Esophagus (tissue), 2 donors: ENCODE measurements around the gene ARMC5. TPM values are rescaled to one million over a fixed set of nuclear protein-coding genes. Genes with fewer than 3 reads are reported as not detected.

Source experiments
- H3K27ac ChIP-seq, 2 donors: one replicate each; pipeline ENCODE4 v1.5.1; 2013; ENCODE audit warnings: low read depth in 2 of 2, mild to moderate bottlenecking in 2 of 2, inconsistent platforms in 1 of 2, low read length in 1 of 2, moderate library complexity in 1 of 2
- H3K27me3 ChIP-seq, 2 donors: one replicate each; pipeline ENCODE4 v1.6.1; 2013; ENCODE audit warnings: low read length in 2 of 2, control low read depth in 1 of 2, mild to moderate bottlenecking in 1 of 2; ENCODE audit not compliant: insufficient read depth in 2 of 2, control insufficient read depth in 1 of 2
- H3K36me3 ChIP-seq, 2 donors: one replicate each; pipeline ENCODE4 v1.6.1; 2013; ENCODE audit warnings: low read length in 1 of 2; ENCODE audit not compliant: control insufficient read depth in 2 of 2, insufficient read depth in 2 of 2
- H3K4me1 ChIP-seq, 2 donors: one replicate each; pipeline ENCODE4 v1.6.1; 2013; ENCODE audit warnings: low read length in 1 of 2; ENCODE audit not compliant: control insufficient read depth in 2 of 2, insufficient read depth in 2 of 2
- H3K4me3 ChIP-seq, 2 donors: one replicate each; pipeline ENCODE4 v1.5.1; 2013; ENCODE audit warnings: low read length in 2 of 2, mild to moderate bottlenecking in 2 of 2, low read depth in 1 of 2, moderate library complexity in 1 of 2
- H3K9me3 ChIP-seq, 2 donors: one replicate each; pipeline ENCODE4 v1.6.1; 2013; ENCODE audit warnings: mild to moderate bottlenecking in 2 of 2, low read depth in 1 of 2, low read length in 1 of 2, moderate library complexity in 1 of 2; ENCODE audit not compliant: control insufficient read depth in 2 of 2, insufficient read depth in 1 of 2
- WGBS, 2 donors: extraction: QIAGEN DNeasy Blood & Tissue Kit; methylation state at CpG; one replicate each; pipeline ENCODE4 v1.1.7; 2013; 5-methylcytosine and 5-hydroxymethylcytosine counted together
- polyA plus RNA-seq, 2 donors: library from polyadenylated mRNA; stranded (reverse); fragments of 200-250 nt; gene quantifications; one replicate each; pipeline ENCODE4 v1.2.3, GENCODE V29; 2013
- donor health status: healthy with polysubstance abuse.
- donor health status: Bipolar disorder and iron deficiency.

The ARMC5 gene
- polyA plus RNA-seq, 2 donors: 10.3 to 15.1 TPM

GRCh38 chr16:31467151-31467773, 8.0 kb downstream of the ARMC5 start:
- peaks cover 10 to 31% of the 10 kb centered on the region in 2 donors for H3K36me3 ChIP-seq
- WGBS, 2 donors: 83% methylated on average over 5 of the region's 5 CpGs
- H3K4me3 ChIP-seq: no peak overlapping the region
- H3K9me3 ChIP-seq: no peaks in the 10 kb centered on the region
- no peak overlapping the region for H3K27ac ChIP-seq
- H3K27me3 ChIP-seq: no peaks in the 10 kb centered on the region
- H3K4me1 ChIP-seq: peaks cover 0 to 2% of the 10 kb centered on the region in 2 donors

- Histone ChIP-seq H3K4me3 (no peak overlapping the region), H3K9me3 (no peaks in the 10 kb centered on the region), H3K27me3 (no peaks in the 10 kb centered on the region), H3K4me1 (peaks cover 0 to 2% of the 10 kb centered on the region in 2 donors), H3K27ac (no peak overlapping the region), H3K36me3 (peaks cover 6 to 25% of the 10 kb centered on the region in 2 donors)
- 86 to 92% methylated on average over 5 of the region's 5 CpGs for WGBS, 2 donors
Observed at GRCh38 chr16:31467858-31468257, 8.6 kb downstream of the ARMC5 start.

GRCh38 chr16:31470615-31471014, 11.3 kb downstream of the ARMC5 start:
- no peak overlapping the region for H3K27ac ChIP-seq
- WGBS, 2 donors: 72 to 83% methylated on average over 3 of the region's 3 CpGs
- peaks cover 4% of the 10 kb centered on the region in 2 donors for H3K4me1 ChIP-seq
- H3K9me3 ChIP-seq: no peaks in the 10 kb centered on the region
- peaks cover 5 to 14% of the 10 kb centered on the region in 2 donors for H3K36me3 ChIP-seq
- H3K27me3 ChIP-seq: no peaks in the 10 kb centered on the region
- H3K4me3 ChIP-seq: no peak overlapping the region

GRCh38 chr16:31471241-31471874, 12.1 kb downstream of the ARMC5 start:
- Histone ChIP-seq H3K27me3 (no peaks in the 10 kb centered on the region), H3K4me1 (peaks cover 10% of the 10 kb centered on the region in 2 donors), H3K27ac (peak overlapping the region; percentile 87 to 88), H3K9me3 (no peaks in the 10 kb centered on the region), H3K4me3 (peak overlapping the region; percentile 29 to 49), H3K36me3 (peaks cover 0 to 7% of the 10 kb centered on the region in 2 donors)
- 45 to 47% methylated on average over 15 of the region's 15 CpGs for WGBS, 2 donors

GRCh38 chr16:31471875-31472708, 12.8 kb downstream of the ARMC5 start, which contains the start of gene TGFB1I1:
TSS of gene TGFB1I1 (plus strand) at chr16:31472152. CDS start at chr16:31472189, 37 bp downstream.
- Histone ChIP-seq H3K9me3 (no peaks in the 10 kb centered on the region), H3K4me1 (peaks cover 11 to 15% of the 10 kb centered on the region in 2 donors), H3K27ac (peak within 1 kb of the TSS; percentile 88 to 92), H3K36me3 (no peaks in the 10 kb centered on the region), H3K4me3 (peak within 1 kb of the TSS; percentile 49 to 56), H3K27me3 (no peaks in the 10 kb centered on the region)
- WGBS, 2 donors: 1 to 3% methylated on average over 47 to 63 of the region's 63 CpGs

- Histone ChIP-seq H3K36me3 (no peaks in the 10 kb centered on the region), H3K27ac (peak overlapping the region; percentile 88 to 92), H3K9me3 (no peaks in the 10 kb centered on the region), H3K4me3 (peak overlapping the region; percentile 49 to 56), H3K27me3 (no peaks in the 10 kb centered on the region), H3K4me1 (peaks cover 11 to 18% of the 10 kb centered on the region in 2 donors)
- 34 to 36% methylated on average over 20 of the region's 20 CpGs for WGBS, 2 donors
Observed at GRCh38 chr16:31472709-31473203, 13.5 kb downstream of the ARMC5 start.

- H3K9me3 ChIP-seq: no peaks in the 10 kb centered on the region
- WGBS, 2 donors: 87 to 90% methylated on average over 17 of the region's 17 CpGs
- no peaks in the 10 kb centered on the region for H3K27me3 ChIP-seq
- peak overlapping the region in 1 of 2 donors; percentile 11 for H3K27ac ChIP-seq
- peaks cover 11 to 18% of the 10 kb centered on the region in 2 donors for H3K4me1 ChIP-seq
- no peaks in the 10 kb centered on the region for H3K36me3 ChIP-seq
- no peak overlapping the region for H3K4me3 ChIP-seq
Observed at GRCh38 chr16:31473264-31473984, 14.1 kb downstream of the ARMC5 start.

GRCh38 chr16:31474173-31474714, 14.9 kb downstream of the ARMC5 start:
- WGBS, 2 donors: 75 to 79% methylated on average over 12 of the region's 12 CpGs
- H3K4me3 ChIP-seq: no peak overlapping the region

More at GRCh38 chr16:31474173-31474714, 14.9 kb downstream of the ARMC5 start:
- H3K27ac ChIP-seq: no peak overlapping the region
- H3K4me1 ChIP-seq: peaks cover 11 to 18% of the 10 kb centered on the region in 2 donors
- peaks cover 0 to 2% of the 10 kb centered on the region in 2 donors for H3K36me3 ChIP-seq
- H3K9me3 ChIP-seq: no peaks in the 10 kb centered on the region
- H3K27me3 ChIP-seq: no peaks in the 10 kb centered on the region
